HG03457 (cell line): ENCODE measurements around the gene RETREG3.
"Not testable (repeated sequence)": the region's sequence is repeated elsewhere in the genome, so short reads cannot be mapped to it uniquely, and the experiment has no call there.

Source experiments
- ATAC-seq: cut with Tn5 transposase; IDR thresholded peaks from one replicate; pipeline ENCODE4 v1.9.1; 2021; ENCODE audit warnings: moderate number of reproducible peaks; ENCODE audit not compliant: unreplicated experiment

Gene RETREG3

GRCh38 chr17:42554250-42555121, 54.7 kb downstream of the RETREG3 start:
- peak; percentile 48 for ATAC-seq

- ATAC-seq = no peak
These were observed 55.3 kb downstream of the RETREG3 start for GRCh38 chr17:42553866-42554249.

DNA sequence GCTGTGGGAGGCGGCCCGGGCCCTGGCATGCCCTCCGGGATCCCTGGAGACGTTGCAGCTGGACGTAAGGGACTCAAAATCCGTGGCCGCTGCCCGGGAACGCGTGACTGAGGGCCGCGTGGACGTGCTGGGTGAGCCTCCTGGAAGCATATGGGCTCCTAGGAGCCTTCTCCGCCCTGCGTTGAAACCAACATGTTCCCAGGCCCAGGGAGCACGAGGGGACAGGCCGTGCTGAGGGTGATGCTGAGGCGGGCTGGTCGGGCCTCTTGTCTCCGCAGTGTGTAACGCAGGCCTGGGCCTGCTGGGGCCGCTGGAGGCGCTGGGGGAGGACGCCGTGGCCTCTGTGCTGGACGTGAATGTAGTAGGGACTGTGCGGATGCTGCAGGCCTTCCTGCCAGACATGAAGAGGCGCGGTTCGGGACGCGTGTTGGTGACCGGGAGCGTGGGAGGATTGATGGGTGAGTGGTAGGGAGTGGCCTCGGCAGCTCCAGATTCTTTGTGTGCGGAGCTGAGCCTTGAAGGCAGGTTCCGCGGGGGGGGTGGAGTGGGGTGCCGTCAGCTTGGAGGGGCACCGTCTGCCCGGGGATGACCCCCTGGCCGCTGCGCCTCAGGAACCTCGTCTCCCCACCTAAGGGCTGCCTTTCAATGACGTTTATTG, 55.9 kb downstream of the RETREG3 start:
- no peak for ATAC-seq

DNA sequence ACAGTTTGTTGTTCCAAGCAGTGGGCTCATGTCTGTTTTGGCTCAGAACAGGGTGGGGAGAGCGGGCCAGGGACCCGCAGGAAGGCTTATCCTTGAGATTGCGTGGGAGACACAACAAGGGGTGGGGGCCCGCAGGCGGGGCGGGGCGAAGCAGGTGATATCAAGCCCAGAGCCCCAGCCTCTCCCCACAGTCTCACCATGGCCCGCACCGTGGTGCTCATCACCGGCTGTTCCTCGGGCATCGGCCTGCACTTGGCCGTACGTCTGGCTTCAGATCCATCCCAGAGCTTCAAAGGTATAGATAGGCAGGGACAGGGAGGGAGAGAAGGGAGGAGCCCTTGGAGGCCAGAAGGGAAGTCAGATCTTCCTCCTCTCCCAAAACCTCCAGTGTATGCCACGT, 56.4 kb downstream of the RETREG3 start, which contains the start of gene HSD17B1:
Gene HSD17B1 (plus strand): TSS at position 188 of the 400 bp plus-strand sequence. CDS start 11 bp downstream, at position 199.
- ATAC-seq = not testable (repeated sequence)

- no peak for ATAC-seq
These were observed 60.0 kb downstream of the RETREG3 start for GRCh38 chr17:42548993-42549755.

DNA sequence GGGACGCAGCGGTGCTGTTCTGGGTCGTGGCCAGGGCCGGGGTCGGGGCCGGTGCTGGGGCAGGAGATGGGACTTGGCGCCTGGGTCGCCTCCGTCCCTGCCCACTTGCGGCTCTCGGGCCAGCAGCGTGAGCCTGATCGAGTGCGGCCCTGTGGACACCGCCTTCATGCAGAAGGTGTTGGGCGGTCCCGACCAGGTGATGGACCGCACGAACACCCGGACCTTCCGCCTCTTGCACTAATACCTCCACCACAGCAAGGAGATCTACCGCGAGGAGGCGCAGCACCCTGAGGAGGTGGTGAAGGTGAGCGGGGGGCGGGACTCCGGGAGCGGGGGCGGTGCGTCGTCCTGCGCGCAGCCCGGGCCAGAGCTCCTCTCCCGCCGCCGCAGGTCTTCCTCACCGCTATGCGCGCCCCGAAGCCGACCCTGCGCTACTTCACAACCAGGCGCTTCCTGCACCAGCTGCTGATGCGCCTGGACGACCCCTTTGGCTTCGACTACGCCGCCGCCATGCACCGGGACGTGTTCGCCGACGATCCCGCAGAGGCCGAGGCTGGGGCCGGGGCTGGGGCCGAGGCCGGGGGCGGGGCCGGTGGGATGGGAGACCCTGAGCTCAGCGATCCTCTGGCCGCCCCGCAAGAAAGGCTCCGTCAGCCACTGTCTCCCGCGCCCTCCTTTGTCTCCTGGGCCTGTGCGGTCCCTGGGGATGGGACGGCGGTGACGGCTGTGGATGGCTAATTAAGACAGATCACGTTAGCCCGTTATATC, 60.9 kb downstream of the RETREG3 start:
- no peak for ATAC-seq

DNA sequence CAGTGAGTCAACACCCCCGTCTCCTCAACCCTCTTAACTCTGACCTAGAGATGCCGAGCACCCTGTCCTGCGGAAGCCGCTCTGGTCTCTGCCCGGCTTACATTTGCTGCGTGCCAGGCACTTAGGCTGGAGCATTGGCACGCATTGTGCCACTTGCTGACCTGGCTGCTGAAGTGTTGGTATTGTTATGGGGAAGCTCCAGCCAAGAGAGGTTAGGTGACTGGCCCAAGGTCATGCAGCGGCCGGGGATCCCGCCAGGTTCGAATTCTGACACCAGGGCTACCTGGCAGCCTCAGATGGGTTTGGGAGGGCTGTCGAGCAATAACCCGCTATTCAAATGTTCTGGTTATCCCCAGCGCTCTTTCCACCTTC, 61.5 kb downstream of the RETREG3 start:
- no peak for ATAC-seq

DNA sequence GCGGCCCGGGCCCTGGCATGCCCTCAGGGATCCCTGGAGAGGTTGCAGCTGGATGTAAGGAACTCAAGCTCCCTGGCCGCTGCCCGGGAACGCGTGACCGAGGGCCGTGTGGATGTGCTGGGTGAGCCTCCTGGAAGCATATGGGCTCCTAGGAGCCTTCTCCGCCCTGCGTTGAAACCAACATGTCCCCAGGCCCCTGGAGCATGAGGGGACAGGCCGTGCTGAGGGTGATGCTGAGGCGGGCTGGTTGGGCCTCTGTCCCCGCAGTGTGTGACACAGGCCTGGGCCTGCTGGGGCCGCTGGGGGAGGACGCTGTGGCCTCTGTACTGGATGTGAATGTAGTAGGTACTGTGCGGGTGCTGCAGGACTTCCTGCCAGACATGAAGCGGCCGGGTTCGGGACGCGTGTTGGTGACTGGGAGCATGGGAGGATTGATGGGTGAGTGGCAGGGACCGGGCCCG, 62.1 kb downstream of the RETREG3 start:
- ATAC-seq = no peak

- not testable (repeated sequence) for ATAC-seq
These were observed 63.2 kb downstream of the RETREG3 start for GRCh38 chr17:42545755-42546505.

- ATAC-seq = no peak
These were observed 64.3 kb downstream of the RETREG3 start for GRCh38 chr17:42544874-42545283.

- ATAC-seq = no peak
These were observed 65.7 kb downstream of the RETREG3 start for GRCh38 chr17:42543190-42544079.

DNA sequence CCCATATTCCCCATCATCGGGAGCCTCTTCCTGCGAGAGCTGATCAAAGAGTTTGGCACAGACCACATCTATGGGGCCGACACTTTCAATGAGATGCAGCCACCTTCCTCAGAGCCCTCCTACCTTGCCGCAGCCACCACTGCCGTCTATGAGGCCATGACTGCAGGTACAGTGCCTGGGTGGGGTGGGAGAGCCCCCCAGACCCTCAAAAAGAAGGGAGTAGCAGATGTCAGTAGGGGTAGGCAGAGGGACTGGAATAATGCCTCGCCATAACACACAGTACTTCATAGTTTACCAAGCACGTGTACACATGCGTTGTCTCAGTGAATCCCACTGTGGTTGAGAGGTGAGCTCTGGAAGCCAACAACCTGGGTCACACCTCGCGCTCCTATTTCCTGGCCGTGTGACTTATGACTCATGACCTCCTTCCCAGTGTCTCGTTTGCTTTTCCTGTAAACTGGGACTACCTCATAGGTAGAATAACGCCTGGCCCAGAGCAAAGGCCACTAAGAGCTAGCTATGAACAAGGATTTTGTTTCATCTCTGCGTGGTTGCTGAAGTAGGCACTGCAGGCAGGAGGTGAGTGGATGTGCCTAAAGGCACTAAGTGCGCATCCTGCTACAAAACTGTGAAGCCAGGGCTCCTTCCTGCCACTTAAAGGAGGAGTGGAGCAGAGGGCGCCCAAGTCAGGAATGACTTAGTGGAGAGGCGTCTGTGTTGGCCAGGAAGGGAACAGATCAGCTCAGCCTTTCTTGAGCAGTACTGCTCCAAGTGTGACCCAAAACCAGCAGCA, 67.9 kb downstream of the RETREG3 start:
- no peak for ATAC-seq

- not testable (repeated sequence) for ATAC-seq
These were observed 68.6 kb downstream of the RETREG3 start for GRCh38 chr17:42540558-42540957.

- ATAC-seq = no peak
These were observed 70.7 kb downstream of the RETREG3 start for GRCh38 chr17:42538482-42538881.

- no peak for ATAC-seq
These were observed 71.2 kb downstream of the RETREG3 start for GRCh38 chr17:42537826-42538451.

- no peak for ATAC-seq
These were observed 71.9 kb downstream of the RETREG3 start for GRCh38 chr17:42537156-42537805.
